ENCODE data around the gene ETNPPL.

DNA sequence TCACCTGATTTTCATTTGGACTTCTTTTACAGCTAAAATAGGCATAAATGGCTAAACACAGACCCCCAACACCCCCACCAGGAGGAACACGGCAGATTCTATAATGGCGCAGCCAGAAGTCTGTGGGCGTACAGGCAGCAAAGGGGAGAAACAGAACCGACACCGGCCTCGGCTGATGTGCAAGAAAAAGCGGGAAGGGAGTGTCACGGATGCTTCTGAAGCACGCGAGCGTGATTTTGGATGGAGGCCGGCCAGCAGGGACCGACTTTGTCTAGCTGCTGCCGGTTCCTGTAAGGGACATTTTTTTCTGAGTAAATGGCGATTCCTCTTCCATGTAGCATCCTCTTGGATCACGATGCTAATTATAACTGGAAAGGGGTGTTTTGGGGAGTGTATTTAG is 24.9 kb upstream of the ETNPPL start:
- TF ChIP-seq POLR2A (IDR thresholded peaks at IDR 0.05) (no peak), CTCF (IDR thresholded peaks at IDR 0.05) (no peak)

All from Peyer's patch (tissue), 4 donors.